Kidney capillary endothelial cell (primary cell): Measurements from ENCODE around the gene HOXC12.

Experiments
- DNase-seq: peaks from one replicate; pipeline ENCODE4 v3.0.0-alpha.2; 2018; ENCODE audit warnings: low spot score

Gene HOXC12

DNA sequence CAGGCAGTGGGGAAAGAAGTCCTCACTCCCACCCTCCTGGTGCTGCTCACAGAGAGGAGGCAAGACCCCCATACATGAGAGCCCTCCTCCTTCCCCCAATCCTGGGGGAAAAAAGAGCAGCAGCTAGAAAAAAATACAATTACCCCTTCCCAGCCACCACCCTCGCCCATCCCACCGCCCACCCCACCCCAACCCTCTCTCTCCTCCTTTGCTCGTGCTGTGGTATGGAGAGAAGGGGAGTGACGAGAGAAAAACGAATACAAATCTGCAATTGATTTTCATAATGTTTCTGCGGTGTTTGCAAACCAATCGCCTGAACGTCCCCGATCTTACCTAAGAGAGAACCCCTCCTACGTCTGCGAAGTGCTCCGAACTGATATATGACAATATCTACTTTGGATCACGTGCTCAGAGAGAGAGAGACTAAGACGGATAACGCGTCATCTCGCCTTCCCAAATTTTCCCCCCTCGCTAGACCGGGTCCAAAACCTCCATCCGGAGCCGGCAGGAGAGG lies 18.1 kb downstream of the HOXC12 start, which contains the start of gene HOXC11:
Gene HOXC11 (plus strand): TSS at position 405 of the 514 bp plus-strand sequence. CDS start 116 bp downstream, outside the sequence.
- no peak for DNase-seq

GRCh38 chr12:53973236-53974042 lies 18.7 kb downstream of the HOXC12 start:
- no peak for DNase-seq

DNA sequence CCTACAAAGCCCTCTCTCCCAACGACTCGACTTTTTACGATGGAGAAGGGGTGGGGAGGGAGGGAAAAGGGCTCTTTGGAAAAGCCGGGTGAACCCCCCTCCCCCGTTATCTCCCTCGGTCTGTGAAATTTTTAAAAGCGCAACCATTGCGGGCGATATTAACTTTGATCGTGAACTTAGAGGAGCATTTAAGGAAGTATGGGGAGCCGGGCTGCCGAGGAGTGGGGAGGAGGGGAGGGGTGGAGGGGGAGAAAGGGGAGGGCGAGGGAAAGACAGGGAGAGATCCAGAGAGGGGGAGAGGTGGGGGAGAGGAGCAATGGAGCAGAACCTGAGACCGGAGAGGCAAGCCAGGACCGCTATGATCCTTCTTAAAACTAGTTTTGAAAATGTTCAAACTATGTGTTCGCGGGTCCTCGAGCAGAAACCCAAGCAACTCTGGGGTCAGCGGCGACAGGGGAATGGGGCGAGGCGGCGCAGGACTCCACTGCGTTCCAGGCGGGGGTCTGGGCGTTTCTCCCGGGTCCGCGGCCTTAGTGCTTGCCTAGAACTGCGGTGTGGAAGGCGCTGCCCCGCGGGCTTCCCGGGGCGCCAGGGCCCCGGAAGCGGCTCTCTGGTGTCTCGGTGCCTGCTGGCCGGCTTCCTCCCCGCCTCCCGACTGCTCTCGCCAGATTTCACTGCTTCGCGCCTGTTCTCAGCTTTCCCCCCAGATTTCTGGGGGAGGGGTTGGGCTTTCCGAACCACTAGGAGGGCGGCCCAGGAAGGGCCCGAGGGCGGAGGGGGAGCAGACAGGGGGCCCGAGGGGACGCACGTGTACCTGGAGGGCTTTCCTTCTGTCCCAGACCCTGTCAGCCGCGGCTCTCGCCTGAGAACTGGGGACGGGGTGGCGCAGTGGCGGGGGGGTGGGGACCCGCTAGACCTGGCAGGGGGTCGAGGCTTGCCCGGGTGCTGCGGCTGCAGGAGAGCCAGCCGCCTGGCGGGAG lies 19.7 kb downstream of the HOXC12 start, which contains the start of gene HOTAIR:
Gene HOTAIR (minus strand): TSS at position 871 of the 980 bp plus-strand sequence.
- DNase-seq = no peak

GRCh38 chr12:53975064-53975471 lies 20.4 kb downstream of the HOXC12 start:
- DNase-seq = no peak

DNA sequence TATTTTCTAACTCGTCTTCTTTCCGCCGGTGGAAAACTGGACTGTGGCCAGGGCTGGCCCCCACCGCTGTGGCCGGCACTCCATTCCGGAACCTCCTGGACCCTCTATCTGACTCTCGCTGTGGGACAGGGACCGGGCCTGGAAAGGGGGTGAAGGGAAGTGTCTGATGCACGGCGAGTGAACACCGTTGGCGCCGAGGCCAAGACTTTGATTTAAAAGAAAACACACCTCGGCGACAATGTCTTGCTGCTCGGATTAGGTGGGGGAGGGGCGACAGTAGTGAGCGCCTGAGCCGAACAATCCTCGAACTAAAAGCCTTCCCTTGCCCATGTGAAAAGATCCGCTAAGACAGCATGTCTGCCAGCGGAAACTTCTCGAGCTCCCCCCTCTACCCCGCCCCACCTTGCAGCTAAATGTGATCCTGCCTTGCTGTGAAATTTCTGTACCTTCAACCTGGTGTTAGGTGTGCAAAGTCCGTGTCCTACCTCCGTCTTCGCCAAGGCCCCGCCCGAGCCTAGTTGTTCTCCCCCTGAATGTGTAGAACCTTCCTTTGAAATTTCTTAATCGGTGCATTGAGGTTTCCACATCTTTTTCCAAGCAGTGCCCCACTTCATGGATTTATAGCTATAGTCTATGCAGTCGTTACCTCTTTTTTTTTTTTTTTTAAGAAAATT lies 20.9 kb downstream of the HOXC12 start:
- no peak for DNase-seq

GRCh38 chr12:53976172-53976822 lies 21.6 kb downstream of the HOXC12 start:
- DNase-seq = no peak

DNA sequence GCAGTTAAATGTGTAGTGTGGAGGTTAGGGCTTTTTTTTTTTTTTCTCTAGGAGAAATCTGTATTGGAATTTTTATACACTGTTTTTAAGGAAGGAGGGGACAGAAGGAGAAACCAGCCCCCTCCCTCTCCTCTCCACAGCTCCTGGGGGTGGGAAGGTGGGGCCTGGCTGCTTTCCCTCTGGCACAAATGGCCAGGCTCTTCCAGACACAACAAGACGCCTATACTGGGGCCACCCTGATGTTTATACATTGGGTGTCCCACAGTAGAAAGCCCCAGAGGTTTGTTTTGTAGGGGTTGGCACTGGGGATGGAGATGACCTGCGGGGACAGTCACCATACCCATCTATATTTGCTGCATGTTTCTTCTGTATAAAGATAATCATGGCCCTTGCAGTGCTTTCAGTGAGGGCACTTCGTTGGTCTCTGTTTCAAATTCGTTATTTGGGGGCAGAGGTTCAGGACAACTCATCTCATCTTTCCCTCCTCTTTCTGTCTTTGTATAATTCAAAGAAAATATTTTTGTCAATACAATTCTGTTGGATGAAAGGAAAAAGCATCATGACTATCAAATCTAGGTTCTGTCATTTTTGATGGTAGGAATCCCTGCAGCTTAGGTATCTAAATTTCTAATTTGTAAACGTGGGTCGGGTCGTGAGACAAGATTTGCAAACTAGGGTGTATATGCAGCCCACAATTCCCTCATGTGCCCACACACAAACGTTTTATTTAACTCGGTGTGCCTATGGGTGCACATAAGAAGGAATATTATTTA lies 22.3 kb downstream of the HOXC12 start:
- no peak for DNase-seq

- no peak for DNase-seq
Observed at GRCh38 chr12:53977596-53978445, 23.1 kb downstream of the HOXC12 start.

- no peak for DNase-seq
Observed at GRCh38 chr12:53978477-53979356, 24.0 kb downstream of the HOXC12 start.

- no peak for DNase-seq
Observed at GRCh38 chr12:53980104-53980801, 25.6 kb downstream of the HOXC12 start.

DNA sequence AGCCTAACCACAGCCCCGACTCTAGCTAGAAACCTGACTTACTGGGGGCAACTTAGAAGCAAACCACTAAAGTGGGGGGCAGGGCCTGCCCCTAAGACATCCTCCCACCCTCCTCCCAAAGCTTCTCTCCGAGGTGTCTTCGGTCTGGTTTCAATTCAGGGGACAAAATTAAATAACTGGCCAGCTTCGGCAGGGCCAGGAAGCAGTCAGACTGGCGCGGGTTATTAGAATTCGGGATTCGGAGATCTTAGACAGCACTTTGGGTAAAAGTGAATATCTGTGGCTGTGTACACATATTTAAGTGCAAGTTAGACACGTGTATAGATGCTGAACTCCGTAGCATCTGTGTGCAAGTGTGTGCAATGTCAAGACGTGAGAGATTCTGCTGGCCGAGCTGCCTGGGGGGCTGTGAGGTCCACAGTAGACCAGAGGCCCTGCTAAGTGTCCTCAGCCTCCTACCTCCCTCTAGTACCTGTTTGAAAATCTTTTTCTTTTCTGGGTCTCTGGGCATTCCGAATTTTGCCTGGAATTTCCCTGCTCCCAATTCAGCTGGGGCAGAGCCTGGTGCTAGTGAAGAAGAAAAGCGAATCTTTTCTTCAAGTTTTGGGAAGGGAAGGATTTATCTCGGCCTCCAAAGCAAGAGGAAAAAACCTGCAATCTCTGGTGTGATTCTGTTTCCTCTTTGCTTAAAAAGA lies 26.2 kb downstream of the HOXC12 start:
- DNase-seq = no peak

DNA sequence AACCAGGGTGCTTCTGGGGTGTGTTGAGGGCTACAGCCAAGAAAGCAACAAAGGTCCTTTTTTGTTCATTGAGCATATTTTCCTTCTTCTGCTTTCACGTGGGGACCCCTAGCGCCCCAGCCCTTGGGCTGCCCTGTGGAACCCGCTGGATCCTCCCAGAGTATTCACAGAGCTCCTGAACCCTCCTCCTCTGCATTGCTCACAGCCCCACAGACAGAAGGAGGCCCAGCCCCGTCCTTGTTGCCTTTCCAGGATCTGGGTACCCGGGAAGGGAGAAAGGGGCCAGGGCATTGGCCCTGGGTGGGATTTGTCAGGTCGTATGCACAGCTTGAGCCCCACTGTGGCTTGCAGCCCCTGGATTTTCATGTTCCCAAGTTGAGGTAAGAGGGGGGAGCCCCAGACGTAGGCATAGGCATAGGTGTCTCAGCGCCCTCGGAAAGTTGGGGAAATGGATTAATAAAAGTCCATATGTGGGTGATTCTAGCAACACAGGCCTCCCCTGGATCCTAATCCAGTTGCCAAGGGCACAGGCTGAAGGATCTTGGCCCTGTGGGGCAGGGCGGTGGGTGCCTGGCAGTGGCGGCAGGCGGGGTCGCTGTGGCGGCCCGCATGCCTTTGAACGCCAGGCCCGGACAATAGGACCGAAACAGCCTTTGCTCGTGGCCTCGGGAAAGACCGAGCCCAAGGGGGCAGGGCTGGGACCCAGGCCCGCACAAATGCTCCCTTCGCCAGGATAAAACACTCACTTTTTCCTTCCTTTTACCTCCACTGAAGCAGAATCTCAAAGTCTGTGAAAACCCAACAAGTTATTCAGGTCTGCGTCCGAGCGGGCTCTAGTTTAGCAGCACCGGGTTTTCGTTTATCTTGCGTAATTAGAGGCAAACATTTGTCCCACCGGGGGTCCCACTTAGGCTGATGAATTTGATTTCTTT lies 27.2 kb downstream of the HOXC12 start:
- DNase-seq = no peak

GRCh38 chr12:53982648-53983567 lies 28.2 kb downstream of the HOXC12 start:
- no peak for DNase-seq

DNA sequence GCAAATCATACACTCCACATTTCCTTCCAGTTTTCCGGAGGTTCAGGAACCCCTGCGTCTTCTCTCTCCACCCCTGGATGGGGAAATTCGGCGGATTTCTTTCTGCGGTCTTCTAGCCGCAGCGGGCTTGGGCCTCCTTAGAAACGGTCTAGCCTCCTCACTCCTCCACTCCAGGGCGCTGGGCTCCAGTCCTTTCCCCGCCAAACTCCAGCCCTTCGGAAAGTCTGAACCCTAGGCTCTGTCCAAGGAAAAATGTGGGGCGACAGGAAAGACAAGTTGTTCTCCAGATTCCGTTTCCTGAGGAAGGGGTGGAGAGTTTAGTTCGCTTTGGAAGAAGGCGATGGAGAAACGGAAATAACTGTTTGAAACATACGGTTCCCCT lies 28.9 kb downstream of the HOXC12 start:
- DNase-seq = no peak

GRCh38 chr12:53983950-53984572 lies 29.4 kb downstream of the HOXC12 start:
- DNase-seq = no peak
